AG10803 (cell line): Measurements from ENCODE around the gene CPZ.
"Not testable (repeated sequence)": the region's sequence is repeated elsewhere in the genome, so short reads cannot be mapped to it uniquely, and the experiment has no call there.

Experiments used
- DNase-seq: peaks from one replicate; pipeline ENCODE4 v3.0.0; 2010; ENCODE audit warnings: low read depth
- H3K4me3 ChIP-seq: 2 replicates; pipeline ENCODE4 v1.5.1; 2011; ENCODE audit warnings: mild to moderate bottlenecking, low read length, control low read depth
- CTCF ChIP-seq: conservative IDR thresholded peaks from 2 replicates; pipeline ENCODE4 v1.5.1; 2011; ENCODE audit warnings: mild to moderate bottlenecking, low read length, control low read depth, inconsistent platforms

The CPZ gene

GRCh38 chr4:8618421-8618820 is 25.9 kb downstream of the CPZ start:
- no peak for TF ChIP-seq CTCF
- no peak overlapping the region for H3K4me3 ChIP-seq
- no peak for DNase-seq

GRCh38 chr4:8618961-8619720 is 26.6 kb downstream of the CPZ start:
- H3K4me3 ChIP-seq: no peak overlapping the region
- TF ChIP-seq CTCF: no peak
- no peak for DNase-seq

GRCh38 chr4:8621135-8621534 is 28.6 kb downstream of the CPZ start:
- H3K4me3 ChIP-seq, DNase-seq: not testable (repeated sequence)

GRCh38 chr4:8624601-8625272 is 32.2 kb downstream of the CPZ start:
- not testable (repeated sequence) for H3K4me3 ChIP-seq, DNase-seq

- not testable (repeated sequence) for DNase-seq, H3K4me3 ChIP-seq
These were observed 37.8 kb downstream of the CPZ start for GRCh38 chr4:8630240-8630905.

GRCh38 chr4:8631896-8632295 is 39.3 kb downstream of the CPZ start:
- not testable (repeated sequence) for H3K4me3 ChIP-seq, DNase-seq

GRCh38 chr4:8634773-8635172 is 42.2 kb downstream of the CPZ start:
- not testable (repeated sequence) for H3K4me3 ChIP-seq, DNase-seq

GRCh38 chr4:8635897-8636554 is 43.5 kb downstream of the CPZ start:
- not testable (repeated sequence) for H3K4me3 ChIP-seq, DNase-seq

GRCh38 chr4:8637456-8637984 is 45.0 kb downstream of the CPZ start:
- no peak for DNase-seq
- no peak for TF ChIP-seq CTCF
- no peak overlapping the region for H3K4me3 ChIP-seq

GRCh38 chr4:8639021-8639420 is 46.5 kb downstream of the CPZ start:
- no peak for TF ChIP-seq CTCF
- H3K4me3 ChIP-seq: no peak overlapping the region
- DNase-seq: no peak
